WTC11 (cell line): Measurements from ENCODE around the gene ZNF471.

Source experiments
- ESRRA ChIP-seq: sonication (generic); formaldehyde crosslinking; IDR thresholded peaks from 2 replicates; pipeline ENCODE4 v1.8.1; 2022; ENCODE audit warnings: mild to moderate bottlenecking, missing genetic modification reagents, borderline replicate concordance
- MYBL2 ChIP-seq: sonication (generic); formaldehyde crosslinking; IDR thresholded peaks from 2 replicates; pipeline ENCODE4 v1.8.1; 2023; ENCODE audit warnings: mild to moderate bottlenecking, moderate library complexity, missing genetic modification reagents
- NR2C2 ChIP-seq: sonication (generic); formaldehyde crosslinking; IDR thresholded peaks from 2 replicates; pipeline ENCODE4 v1.8.0; 2022; ENCODE audit warnings: mild to moderate bottlenecking, missing genetic modification reagents
- TF ChIP-seq, protein P1 (sequence below): fragments of 200-600 bp; IDR thresholded peaks from 2 replicates; pipeline ENCODE4 v1.8.0; 2022; ENCODE audit warnings: antibody characterized with exemption
- TF ChIP-seq, protein P2 (sequence below): sonication (generic); formaldehyde crosslinking; IDR thresholded peaks from 2 replicates; pipeline ENCODE4 v1.8.1; 2022; ENCODE audit warnings: low read depth, missing genetic modification reagents, borderline replicate concordance
- TF ChIP-seq, protein P3 (sequence below): fragments of 250-450 bp; sonication (Bioruptor Pico); IDR thresholded peaks from 2 replicates; pipeline ENCODE4 v2.1.2; 2022; ENCODE audit warnings: mild to moderate bottlenecking, moderate library complexity
- TF ChIP-seq, protein P4 (sequence below): sonication (generic); formaldehyde crosslinking; IDR thresholded peaks from 2 replicates; pipeline ENCODE4 v1.8.1; 2023; ENCODE audit warnings: mild to moderate bottlenecking, missing genetic modification reagents, borderline replicate concordance
- TF ChIP-seq, protein P5 (sequence below): sonication (generic); formaldehyde crosslinking; IDR thresholded peaks from 2 replicates; pipeline ENCODE4 v1.8.0; 2023; ENCODE audit warnings: missing genetic modification reagents, mild to moderate bottlenecking, borderline replicate concordance
- TF ChIP-seq, protein P6 (sequence below): sonication (generic); formaldehyde crosslinking; IDR thresholded peaks from 2 replicates; pipeline ENCODE4 v1.8.0; 2022; ENCODE audit warnings: mild to moderate bottlenecking, missing genetic modification reagents

DNA sequence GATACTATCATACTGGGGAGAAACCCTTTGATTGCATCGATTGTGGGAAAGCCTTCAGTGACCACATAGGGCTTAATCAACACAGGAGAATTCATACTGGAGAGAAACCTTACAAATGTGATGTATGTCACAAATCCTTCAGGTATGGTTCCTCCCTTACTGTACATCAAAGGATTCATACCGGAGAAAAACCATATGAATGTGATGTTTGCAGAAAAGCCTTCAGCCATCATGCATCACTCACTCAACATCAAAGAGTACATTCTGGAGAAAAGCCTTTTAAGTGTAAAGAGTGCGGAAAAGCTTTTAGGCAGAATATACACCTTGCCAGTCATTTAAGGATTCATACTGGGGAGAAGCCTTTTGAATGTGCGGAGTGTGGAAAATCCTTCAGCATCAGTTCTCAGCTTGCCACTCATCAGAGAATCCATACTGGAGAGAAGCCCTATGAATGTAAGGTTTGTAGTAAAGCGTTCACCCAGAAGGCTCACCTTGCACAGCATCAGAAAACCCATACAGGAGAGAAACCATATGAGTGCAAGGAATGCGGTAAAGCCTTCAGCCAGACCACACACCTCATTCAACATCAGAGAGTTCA, 46.7 kb downstream of the ZNF471 start:
- TF ChIP-seq, protein P1, sequence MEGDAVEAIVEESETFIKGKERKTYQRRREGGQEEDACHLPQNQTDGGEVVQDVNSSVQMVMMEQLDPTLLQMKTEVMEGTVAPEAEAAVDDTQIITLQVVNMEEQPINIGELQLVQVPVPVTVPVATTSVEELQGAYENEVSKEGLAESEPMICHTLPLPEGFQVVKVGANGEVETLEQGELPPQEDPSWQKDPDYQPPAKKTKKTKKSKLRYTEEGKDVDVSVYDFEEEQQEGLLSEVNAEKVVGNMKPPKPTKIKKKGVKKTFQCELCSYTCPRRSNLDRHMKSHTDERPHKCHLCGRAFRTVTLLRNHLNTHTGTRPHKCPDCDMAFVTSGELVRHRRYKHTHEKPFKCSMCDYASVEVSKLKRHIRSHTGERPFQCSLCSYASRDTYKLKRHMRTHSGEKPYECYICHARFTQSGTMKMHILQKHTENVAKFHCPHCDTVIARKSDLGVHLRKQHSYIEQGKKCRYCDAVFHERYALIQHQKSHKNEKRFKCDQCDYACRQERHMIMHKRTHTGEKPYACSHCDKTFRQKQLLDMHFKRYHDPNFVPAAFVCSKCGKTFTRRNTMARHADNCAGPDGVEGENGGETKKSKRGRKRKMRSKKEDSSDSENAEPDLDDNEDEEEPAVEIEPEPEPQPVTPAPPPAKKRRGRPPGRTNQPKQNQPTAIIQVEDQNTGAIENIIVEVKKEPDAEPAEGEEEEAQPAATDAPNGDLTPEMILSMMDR: no peak
- TF ChIP-seq, protein P2, sequence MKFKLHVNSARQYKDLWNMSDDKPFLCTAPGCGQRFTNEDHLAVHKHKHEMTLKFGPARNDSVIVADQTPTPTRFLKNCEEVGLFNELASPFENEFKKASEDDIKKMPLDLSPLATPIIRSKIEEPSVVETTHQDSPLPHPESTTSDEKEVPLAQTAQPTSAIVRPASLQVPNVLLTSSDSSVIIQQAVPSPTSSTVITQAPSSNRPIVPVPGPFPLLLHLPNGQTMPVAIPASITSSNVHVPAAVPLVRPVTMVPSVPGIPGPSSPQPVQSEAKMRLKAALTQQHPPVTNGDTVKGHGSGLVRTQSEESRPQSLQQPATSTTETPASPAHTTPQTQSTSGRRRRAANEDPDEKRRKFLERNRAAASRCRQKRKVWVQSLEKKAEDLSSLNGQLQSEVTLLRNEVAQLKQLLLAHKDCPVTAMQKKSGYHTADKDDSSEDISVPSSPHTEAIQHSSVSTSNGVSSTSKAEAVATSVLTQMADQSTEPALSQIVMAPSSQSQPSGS (CRISPR knock-in tag): no peak
- TF ChIP-seq, protein P3, sequence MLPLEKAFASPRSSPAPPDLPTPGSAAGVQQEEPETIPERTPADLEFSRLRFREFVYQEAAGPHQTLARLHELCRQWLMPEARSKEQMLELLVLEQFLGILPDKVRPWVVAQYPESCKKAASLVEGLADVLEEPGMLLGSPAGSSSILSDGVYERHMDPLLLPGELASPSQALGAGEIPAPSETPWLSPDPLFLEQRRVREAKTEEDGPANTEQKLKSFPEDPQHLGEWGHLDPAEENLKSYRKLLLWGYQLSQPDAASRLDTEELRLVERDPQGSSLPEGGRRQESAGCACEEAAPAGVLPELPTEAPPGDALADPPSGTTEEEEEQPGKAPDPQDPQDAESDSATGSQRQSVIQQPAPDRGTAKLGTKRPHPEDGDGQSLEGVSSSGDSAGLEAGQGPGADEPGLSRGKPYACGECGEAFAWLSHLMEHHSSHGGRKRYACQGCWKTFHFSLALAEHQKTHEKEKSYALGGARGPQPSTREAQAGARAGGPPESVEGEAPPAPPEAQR (CRISPR knock-in tag): no peak
- TF ChIP-seq, protein P4, sequence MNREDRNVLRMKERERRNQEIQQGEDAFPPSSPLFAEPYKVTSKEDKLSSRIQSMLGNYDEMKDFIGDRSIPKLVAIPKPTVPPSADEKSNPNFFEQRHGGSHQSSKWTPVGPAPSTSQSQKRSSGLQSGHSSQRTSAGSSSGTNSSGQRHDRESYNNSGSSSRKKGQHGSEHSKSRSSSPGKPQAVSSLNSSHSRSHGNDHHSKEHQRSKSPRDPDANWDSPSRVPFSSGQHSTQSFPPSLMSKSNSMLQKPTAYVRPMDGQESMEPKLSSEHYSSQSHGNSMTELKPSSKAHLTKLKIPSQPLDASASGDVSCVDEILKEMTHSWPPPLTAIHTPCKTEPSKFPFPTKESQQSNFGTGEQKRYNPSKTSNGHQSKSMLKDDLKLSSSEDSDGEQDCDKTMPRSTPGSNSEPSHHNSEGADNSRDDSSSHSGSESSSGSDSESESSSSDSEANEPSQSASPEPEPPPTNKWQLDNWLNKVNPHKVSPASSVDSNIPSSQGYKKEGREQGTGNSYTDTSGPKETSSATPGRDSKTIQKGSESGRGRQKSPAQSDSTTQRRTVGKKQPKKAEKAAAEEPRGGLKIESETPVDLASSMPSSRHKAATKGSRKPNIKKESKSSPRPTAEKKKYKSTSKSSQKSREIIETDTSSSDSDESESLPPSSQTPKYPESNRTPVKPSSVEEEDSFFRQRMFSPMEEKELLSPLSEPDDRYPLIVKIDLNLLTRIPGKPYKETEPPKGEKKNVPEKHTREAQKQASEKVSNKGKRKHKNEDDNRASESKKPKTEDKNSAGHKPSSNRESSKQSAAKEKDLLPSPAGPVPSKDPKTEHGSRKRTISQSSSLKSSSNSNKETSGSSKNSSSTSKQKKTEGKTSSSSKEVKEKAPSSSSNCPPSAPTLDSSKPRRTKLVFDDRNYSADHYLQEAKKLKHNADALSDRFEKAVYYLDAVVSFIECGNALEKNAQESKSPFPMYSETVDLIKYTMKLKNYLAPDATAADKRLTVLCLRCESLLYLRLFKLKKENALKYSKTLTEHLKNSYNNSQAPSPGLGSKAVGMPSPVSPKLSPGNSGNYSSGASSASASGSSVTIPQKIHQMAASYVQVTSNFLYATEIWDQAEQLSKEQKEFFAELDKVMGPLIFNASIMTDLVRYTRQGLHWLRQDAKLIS (CRISPR knock-in tag): no peak
- TF ChIP-seq, protein P5, sequence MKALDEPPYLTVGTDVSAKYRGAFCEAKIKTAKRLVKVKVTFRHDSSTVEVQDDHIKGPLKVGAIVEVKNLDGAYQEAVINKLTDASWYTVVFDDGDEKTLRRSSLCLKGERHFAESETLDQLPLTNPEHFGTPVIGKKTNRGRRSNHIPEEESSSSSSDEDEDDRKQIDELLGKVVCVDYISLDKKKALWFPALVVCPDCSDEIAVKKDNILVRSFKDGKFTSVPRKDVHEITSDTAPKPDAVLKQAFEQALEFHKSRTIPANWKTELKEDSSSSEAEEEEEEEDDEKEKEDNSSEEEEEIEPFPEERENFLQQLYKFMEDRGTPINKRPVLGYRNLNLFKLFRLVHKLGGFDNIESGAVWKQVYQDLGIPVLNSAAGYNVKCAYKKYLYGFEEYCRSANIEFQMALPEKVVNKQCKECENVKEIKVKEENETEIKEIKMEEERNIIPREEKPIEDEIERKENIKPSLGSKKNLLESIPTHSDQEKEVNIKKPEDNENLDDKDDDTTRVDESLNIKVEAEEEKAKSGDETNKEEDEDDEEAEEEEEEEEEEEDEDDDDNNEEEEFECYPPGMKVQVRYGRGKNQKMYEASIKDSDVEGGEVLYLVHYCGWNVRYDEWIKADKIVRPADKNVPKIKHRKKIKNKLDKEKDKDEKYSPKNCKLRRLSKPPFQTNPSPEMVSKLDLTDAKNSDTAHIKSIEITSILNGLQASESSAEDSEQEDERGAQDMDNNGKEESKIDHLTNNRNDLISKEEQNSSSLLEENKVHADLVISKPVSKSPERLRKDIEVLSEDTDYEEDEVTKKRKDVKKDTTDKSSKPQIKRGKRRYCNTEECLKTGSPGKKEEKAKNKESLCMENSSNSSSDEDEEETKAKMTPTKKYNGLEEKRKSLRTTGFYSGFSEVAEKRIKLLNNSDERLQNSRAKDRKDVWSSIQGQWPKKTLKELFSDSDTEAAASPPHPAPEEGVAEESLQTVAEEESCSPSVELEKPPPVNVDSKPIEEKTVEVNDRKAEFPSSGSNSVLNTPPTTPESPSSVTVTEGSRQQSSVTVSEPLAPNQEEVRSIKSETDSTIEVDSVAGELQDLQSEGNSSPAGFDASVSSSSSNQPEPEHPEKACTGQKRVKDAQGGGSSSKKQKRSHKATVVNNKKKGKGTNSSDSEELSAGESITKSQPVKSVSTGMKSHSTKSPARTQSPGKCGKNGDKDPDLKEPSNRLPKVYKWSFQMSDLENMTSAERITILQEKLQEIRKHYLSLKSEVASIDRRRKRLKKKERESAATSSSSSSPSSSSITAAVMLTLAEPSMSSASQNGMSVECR (CRISPR knock-in tag): no peak
- no peak for TF ChIP-seq NR2C2
- no peak for TF ChIP-seq ESRRA
- TF ChIP-seq, protein P6, sequence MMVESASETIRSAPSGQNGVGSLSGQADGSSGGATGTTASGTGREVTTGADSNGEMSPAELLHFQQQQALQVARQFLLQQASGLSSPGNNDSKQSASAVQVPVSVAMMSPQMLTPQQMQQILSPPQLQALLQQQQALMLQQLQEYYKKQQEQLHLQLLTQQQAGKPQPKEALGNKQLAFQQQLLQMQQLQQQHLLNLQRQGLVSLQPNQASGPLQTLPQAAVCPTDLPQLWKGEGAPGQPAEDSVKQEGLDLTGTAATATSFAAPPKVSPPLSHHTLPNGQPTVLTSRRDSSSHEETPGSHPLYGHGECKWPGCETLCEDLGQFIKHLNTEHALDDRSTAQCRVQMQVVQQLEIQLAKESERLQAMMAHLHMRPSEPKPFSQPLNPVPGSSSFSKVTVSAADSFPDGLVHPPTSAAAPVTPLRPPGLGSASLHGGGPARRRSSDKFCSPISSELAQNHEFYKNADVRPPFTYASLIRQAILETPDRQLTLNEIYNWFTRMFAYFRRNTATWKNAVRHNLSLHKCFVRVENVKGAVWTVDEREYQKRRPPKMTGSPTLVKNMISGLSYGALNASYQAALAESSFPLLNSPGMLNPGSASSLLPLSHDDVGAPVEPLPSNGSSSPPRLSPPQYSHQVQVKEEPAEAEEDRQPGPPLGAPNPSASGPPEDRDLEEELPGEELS (CRISPR knock-in tag): no peak
- TF ChIP-seq MYBL2 (CRISPR knock-in tag): no peak
